Thyroid gland (tissue), 4 donors: ENCODE results near the gene GPC6.

Experiments
- CTCF ChIP-seq, 6 experiments: fragments of 200-600 bp in 3 of 6; fragments of 450-650 bp in 3 of 6; sonication (generic) in 3 of 6; IDR thresholded peaks; one replicate each; pipeline ENCODE4 v1.5.1; 2016 to 2019; ENCODE audit warnings: antibody characterized with exemption in 6 of 6, mild to moderate bottlenecking in 2 of 6, inconsistent platforms in 1 of 6, moderate library complexity in 1 of 6
- POLR2A ChIP-seq, 2 donors: fragments of 450-650 bp; IDR thresholded peaks; one replicate each; pipeline ENCODE4 v1.6.1; 2017; ENCODE audit warnings: antibody characterized with exemption in 2 of 2, mild to moderate bottlenecking in 2 of 2, moderate library complexity in 1 of 2

DNA sequence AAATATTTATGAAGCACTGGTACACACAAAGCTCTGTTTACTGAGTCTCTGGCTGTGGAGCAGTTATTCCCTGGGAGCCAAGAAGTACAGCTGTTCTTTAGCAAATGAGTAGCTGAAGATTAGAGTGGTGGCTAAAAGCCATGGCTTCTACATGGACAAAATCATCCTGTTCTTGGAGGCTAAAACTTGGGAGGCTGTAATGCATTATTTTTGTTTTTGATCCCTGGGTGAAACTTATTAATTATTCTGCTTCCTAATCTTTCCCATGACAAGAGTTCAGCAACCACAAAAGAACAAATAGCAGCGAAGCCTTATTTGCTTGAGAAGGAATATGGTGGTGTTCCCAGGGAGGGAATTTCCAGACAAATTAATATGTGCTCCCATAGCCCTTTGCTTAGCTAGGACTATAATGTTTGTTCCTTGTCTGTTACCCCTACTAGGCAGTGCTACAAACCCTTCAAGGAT is 1143.4 kb downstream of the GPC6 start:
- TF ChIP-seq CTCF (IDR thresholded peaks at IDR 0.05) (no peak), POLR2A (IDR thresholded peaks at IDR 0.05) (no peak)
